PC-3 (cell line): Measurements from ENCODE around the gene TAF4. TPM values are rescaled to one million over a fixed set of nuclear protein-coding genes. Genes with fewer than 3 reads are reported as not detected.

Experiments
- ATAC-seq: fragments of 200-7000 bp; cut with Tn5 transposase; 2 replicates; pipeline ENCODE4 v1.9.1; 2020; ENCODE audit warnings: mild to moderate bottlenecking, moderate library complexity
- BruUV-seq: library from RNA; stranded (reverse); fragments of 400-500 nt; replicated peaks from 2 replicates; lab custom pipeline; 2021; lab: Mats Ljungman, UMichigan
- CTCF ChIA-PET: fragments of 300-600 bp; sonication (Branson Sonifier 250); formaldehyde crosslinking; loops from one replicate; lab custom pipeline; 2022; ENCODE audit warnings: antibody characterized with exemption; lab: Charles Lee
- POLR2A ChIA-PET: fragments of 300-600 bp; sonication (Branson Sonifier 250); formaldehyde crosslinking; loops from one replicate; lab custom pipeline; 2022; ENCODE audit warnings: antibody characterized with exemption; ENCODE audit not compliant: unreplicated experiment; lab: Charles Lee
- DNase-seq: peaks from one replicate; pipeline ENCODE4 v3.0.0-alpha.2; 2015
- H2AFZ ChIP-seq: fragments of 300-600 bp; sonication (generic); 2 replicates; pipeline ENCODE4 v1.6.0; 2016; ENCODE audit warnings: antibody characterized with exemption, low read length
- H3F3A ChIP-seq: fragments of 300-600 bp; sonication (generic); one replicate; pipeline ENCODE4 v1.6.0; 2017; ENCODE audit warnings: antibody characterized with exemption, low read length, control low read depth, mild to moderate bottlenecking; ENCODE audit not compliant: unreplicated experiment
- H3K27ac ChIP-seq: fragments of 300-600 bp; sonication (generic); 2 replicates; pipeline ENCODE4 v1.5.1; 2016; ENCODE audit warnings: mild to moderate bottlenecking, low read length
- H3K27me3 ChIP-seq: fragments of 300-600 bp; sonication (generic); 2 replicates; pipeline ENCODE4 v1.6.1; 2016; ENCODE audit warnings: low read length, mixed read lengths
- H3K36me3 ChIP-seq: fragments of 300-600 bp; sonication (generic); 2 replicates; pipeline ENCODE4 v1.6.1; 2016; ENCODE audit warnings: low read depth, mixed run types, low read length, mixed read lengths
- H3K4me1 ChIP-seq: fragments of 300-600 bp; sonication (generic); 2 replicates; pipeline ENCODE4 v1.5.1; 2016; ENCODE audit warnings: low read length; ENCODE audit not compliant: insufficient read depth
- H3K4me2 ChIP-seq: fragments of 300-600 bp; sonication (generic); 2 replicates; pipeline ENCODE4 v1.6.0; 2016; ENCODE audit warnings: low read length
- H3K4me3 ChIP-seq: fragments of 300-600 bp; sonication (generic); 2 replicates; pipeline ENCODE4 v1.5.1; 2016; ENCODE audit warnings: mild to moderate bottlenecking, low read length, mixed read lengths
- H3K79me2 ChIP-seq: fragments of 300-600 bp; sonication (generic); 2 replicates; pipeline ENCODE4 v1.6.1; 2017; ENCODE audit warnings: low read length, mixed read lengths
- H3K9ac ChIP-seq: fragments of 300-600 bp; sonication (generic); 2 replicates; pipeline ENCODE4 v1.6.0; 2016; ENCODE audit warnings: mild to moderate bottlenecking, low read length
- H3K9me2 ChIP-seq: fragments of 300-600 bp; sonication (generic); replicated peaks from 2 replicates; pipeline ENCODE4 v1.6.1; 2016; ENCODE audit warnings: mixed run types, low read length, mixed read lengths
- H3K9me3 ChIP-seq: fragments of 300-600 bp; sonication (generic); 2 replicates; pipeline ENCODE4 v1.6.1; 2016; ENCODE audit warnings: low read length, mixed read lengths
- H4K20me1 ChIP-seq: fragments of 300-600 bp; sonication (generic); 2 replicates; pipeline ENCODE4 v1.6.1; 2016; ENCODE audit warnings: low read length, mixed read lengths
- EZH2 ChIP-seq: fragments of 300-600 bp; sonication (generic); IDR thresholded peaks from one replicate; pipeline ENCODE4 v1.6.1; 2017; ENCODE audit warnings: antibody characterized with exemption, mild to moderate bottlenecking, low read length; ENCODE audit not compliant: unreplicated experiment
- EZH2phosphoT487 ChIP-seq: fragments of 300-600 bp; sonication (generic); IDR thresholded peaks from 2 replicates; pipeline ENCODE4 v1.6.1; 2018; ENCODE audit warnings: mild to moderate bottlenecking, antibody characterized with exemption, low read length, borderline replicate concordance
- intact Hi-C: fragments of 100-400 bp; cut with micrococcal nuclease; formaldehyde crosslinking; loops from 2 replicates; pipeline ENCODE4 v1.9.0; 2023
- total RNA-seq: library from RNA; depleted of rRNA; stranded (reverse); fragments of >200 nt; gene quantifications from 2 replicates; pipeline ENCODE4 v1.2.3, GENCODE V29; 2014
- TF ChIP-seq, protein P1 (sequence below): fragments of 300-600 bp; sonication (generic); conservative IDR thresholded peaks from 2 replicates; pipeline ENCODE4 v1.5.1; 2017; ENCODE audit warnings: antibody characterized with exemption, low read depth, mild to moderate bottlenecking, low read length

Gene TAF4
- total RNA-seq, 1 experiment from 2014 or later, result 9.6 TPM

GRCh38 chr20:62052336-62052841 lies 13.3 kb downstream of the TAF4 start:
- Histone ChIP-seq H4K20me1 (peaks cover 13% of the 10 kb centered on the region; the same call in 1 of the 2 replicates), H3K79me2 (peaks cover 99% of the 10 kb centered on the region), H3K27ac (no peak overlapping the region), H3K27me3 (no peaks in the 10 kb centered on the region), H3K4me2 (no peak overlapping the region), H3K4me3 (no peak overlapping the region), H3K9me2 (no peaks in the 10 kb centered on the region), H3F3A (no peaks in the 10 kb centered on the region), H3K36me3 (no peaks in the 10 kb centered on the region), H3K4me1 (no peaks in the 10 kb centered on the region), H3K9ac (no peak overlapping the region), H2AFZ (no peak overlapping the region), H3K9me3 (no peaks in the 10 kb centered on the region)
- BruUV-seq, result no TSS peak
- CTCF ChIA-PET, result no interaction called here
- ATAC-seq (no peak), DNase-seq (no peak)
- POLR2A ChIA-PET, result no interaction called here
- intact Hi-C loops, result no loop called here
- no peak for TF ChIP-seq EZH2
- no peak for TF ChIP-seq EZH2phosphoT487
- TF ChIP-seq, protein P1, sequence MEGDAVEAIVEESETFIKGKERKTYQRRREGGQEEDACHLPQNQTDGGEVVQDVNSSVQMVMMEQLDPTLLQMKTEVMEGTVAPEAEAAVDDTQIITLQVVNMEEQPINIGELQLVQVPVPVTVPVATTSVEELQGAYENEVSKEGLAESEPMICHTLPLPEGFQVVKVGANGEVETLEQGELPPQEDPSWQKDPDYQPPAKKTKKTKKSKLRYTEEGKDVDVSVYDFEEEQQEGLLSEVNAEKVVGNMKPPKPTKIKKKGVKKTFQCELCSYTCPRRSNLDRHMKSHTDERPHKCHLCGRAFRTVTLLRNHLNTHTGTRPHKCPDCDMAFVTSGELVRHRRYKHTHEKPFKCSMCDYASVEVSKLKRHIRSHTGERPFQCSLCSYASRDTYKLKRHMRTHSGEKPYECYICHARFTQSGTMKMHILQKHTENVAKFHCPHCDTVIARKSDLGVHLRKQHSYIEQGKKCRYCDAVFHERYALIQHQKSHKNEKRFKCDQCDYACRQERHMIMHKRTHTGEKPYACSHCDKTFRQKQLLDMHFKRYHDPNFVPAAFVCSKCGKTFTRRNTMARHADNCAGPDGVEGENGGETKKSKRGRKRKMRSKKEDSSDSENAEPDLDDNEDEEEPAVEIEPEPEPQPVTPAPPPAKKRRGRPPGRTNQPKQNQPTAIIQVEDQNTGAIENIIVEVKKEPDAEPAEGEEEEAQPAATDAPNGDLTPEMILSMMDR, result no peak

DNA sequence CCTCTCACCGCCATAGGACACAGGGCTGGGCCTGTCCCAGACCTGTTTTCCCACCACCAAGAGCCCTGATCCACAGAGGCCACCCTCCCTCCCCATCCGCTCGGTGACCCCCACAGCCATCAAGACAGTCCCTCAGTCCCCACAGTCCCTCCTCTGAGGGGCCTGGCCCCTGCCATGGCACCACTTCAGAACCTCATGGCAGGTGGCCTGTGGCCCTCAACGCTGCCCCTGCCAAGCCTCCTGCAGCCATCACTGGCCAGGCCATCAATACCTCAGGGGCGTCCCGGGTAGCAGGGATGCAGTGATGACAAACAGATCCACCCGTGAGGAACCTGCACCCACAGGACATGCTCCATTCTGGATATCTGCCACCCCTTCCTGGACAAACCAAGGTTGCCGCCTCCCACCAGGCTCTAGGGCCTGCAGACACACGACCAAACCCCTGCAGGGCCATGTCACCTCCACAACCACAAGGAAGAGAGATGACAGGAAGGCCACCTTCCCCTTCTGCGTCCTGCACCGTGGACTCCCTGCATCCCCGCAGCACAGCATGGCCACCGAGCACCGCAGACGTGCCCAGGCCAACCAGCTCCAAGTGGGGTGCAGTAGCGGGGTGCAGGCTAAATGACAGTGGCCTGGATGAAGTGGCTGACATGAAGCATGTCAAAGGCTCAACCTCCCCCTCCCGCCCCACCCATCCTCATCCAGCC lies 14.0 kb downstream of the TAF4 start:
- POLR2A ChIA-PET, result no interaction called here
- Histone ChIP-seq H3K4me2 (no peak overlapping the region), H2AFZ (no peak overlapping the region), H3K79me2 (peaks cover 99% of the 10 kb centered on the region), H3K36me3 (no peaks in the 10 kb centered on the region), H3K27me3 (no peaks in the 10 kb centered on the region), H3K27ac (no peak overlapping the region), H3K9me2 (no peaks in the 10 kb centered on the region), H3K9ac (no peak overlapping the region), H3K4me3 (no peak overlapping the region), H3K9me3 (no peaks in the 10 kb centered on the region), H3K4me1 (no peaks in the 10 kb centered on the region), H4K20me1 (peaks cover 19% of the 10 kb centered on the region), H3F3A (no peaks in the 10 kb centered on the region)
- CTCF ChIA-PET, result no interaction called here
- DNase-seq (no peak), ATAC-seq (no peak)
- TF ChIP-seq EZH2phosphoT487, result no peak
- TF ChIP-seq EZH2, result no peak
- TF ChIP-seq, protein P1, result no peak
- intact Hi-C loops, result no loop called here
- no TSS peak for BruUV-seq

DNA sequence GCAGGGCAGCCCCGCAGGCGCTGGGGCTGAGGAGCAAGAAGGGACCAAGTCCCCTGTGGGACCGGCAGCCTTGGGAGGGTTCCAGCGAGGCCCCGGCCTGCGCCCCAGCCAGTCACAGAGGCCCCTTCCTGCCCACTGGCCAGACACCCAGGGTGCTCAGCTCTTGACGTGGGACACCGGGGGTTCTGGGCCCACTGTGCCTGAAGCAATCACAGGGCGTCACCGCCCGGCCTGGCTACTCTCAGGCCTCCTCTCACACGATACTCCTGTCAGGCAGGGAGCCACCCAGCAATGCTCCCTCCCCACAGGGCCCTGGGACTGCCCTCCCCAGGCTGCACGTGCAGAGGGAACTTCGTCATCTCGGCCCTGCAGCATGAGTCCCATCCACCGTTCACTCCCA lies 14.5 kb downstream of the TAF4 start:
- ATAC-seq (no peak), DNase-seq (no peak)
- ChIA-PET CTCF (no interaction called here), POLR2A (no interaction called here)
- no peaks in the 10 kb centered on the region for H3F3A ChIP-seq
- no TSS peak for BruUV-seq
- H3K79me2 ChIP-seq, result peaks cover 99% of the 10 kb centered on the region
- intact Hi-C loops, result no loop called here
- H3K36me3 ChIP-seq, result no peaks in the 10 kb centered on the region
- no peaks in the 10 kb centered on the region for H3K9me3 ChIP-seq
- H3K4me1 ChIP-seq, result no peaks in the 10 kb centered on the region
- TF ChIP-seq, protein P1, result no peak
- no peak for TF ChIP-seq EZH2
- TF ChIP-seq EZH2phosphoT487, result no peak
- H3K27ac ChIP-seq, result no peak overlapping the region
- no peak overlapping the region for H3K4me3 ChIP-seq
- peaks cover 23% of the 10 kb centered on the region for H4K20me1 ChIP-seq
- no peak overlapping the region for H2AFZ ChIP-seq
- H3K9me2 ChIP-seq, result no peaks in the 10 kb centered on the region
- H3K4me2 ChIP-seq, result no peak overlapping the region
- no peak overlapping the region for H3K9ac ChIP-seq
- H3K27me3 ChIP-seq, result no peaks in the 10 kb centered on the region
